ENCODE data around the gene ROR2. TPM values are rescaled to one million over a fixed set of nuclear protein-coding genes. Genes with fewer than 3 reads are reported as not detected.

The ROR2 gene
- total and polyA plus RNA-seq, 2 of the 8 experiments (the other 6 are each of a cell fraction or from before 2014, with no cell fraction given) = 2.7 to 4.3 TPM

DNA sequence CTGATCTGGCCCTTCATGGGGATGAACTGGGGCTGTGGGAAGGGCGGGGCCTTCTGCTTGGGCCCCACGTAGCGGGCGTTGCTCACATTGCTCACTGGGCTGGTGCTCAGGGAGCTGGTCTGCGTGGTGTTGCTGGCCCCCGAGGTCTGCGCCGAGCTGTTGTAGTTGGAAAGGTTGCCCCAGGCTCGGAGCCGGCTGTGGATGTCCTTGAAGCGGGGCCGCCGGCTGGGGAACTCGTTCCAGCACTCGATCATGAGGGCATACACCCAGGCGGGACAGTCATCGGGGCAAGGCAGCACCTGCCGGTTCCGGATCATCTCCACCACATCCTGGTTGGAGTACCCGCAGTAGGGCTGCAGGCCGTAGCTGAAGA lies 226.0 kb downstream of the ROR2 start:
- no peak for DNase-seq (ENCODE audit: low read depth in 1 of 2, low spot score in 2 of 2)
- Histone ChIP-seq H4K8ac (ENCODE audit: extremely low read depth, insufficient read depth, low read length) (no peak overlapping the region), H2BK20ac (ENCODE audit: low read length) (no peak overlapping the region), H3K4me1 (replicated peaks in 1 of 4; ENCODE audit: control insufficient read depth in 3 of 4, insufficient read depth in 4 of 4, low read length in 3 of 4) (peaks cover 0 to 4% (median 0%) of the 10 kb centered on the region in 4 experiments; a peak in 1 of 7 replicates), H3K18ac (ENCODE audit: extremely low read depth, low read length) (no peak overlapping the region), H2BK15ac (ENCODE audit: low read length) (no peak overlapping the region), H2AK5ac (ENCODE audit: low read depth, low read length) (no peak overlapping the region), H4K91ac (replicated peaks; ENCODE audit: insufficient read length, low read length) (no peak overlapping the region), H3K27me3 (replicated peaks in 1 of 4; ENCODE audit: control insufficient read depth in 3 of 4, extremely low read depth in 1 of 4, insufficient read depth in 3 of 4, low read length in 3 of 4) (no peaks in the 10 kb centered on the region), H3K23me2 (ENCODE audit: low read depth, low read length) (no peaks in the 10 kb centered on the region), H3K79me2 (ENCODE audit: control insufficient read depth in 1 of 2, insufficient read depth in 2 of 2, low read length in 2 of 2) (no peaks in the 10 kb centered on the region), H3K9ac (replicated peaks in 1 of 4; ENCODE audit: extremely low read depth in 1 of 4, low read depth in 3 of 4, low read length in 3 of 4) (no peak overlapping the region), H3K36me3 (ENCODE audit: control insufficient read depth in 2 of 4, insufficient read depth in 4 of 4, low read length in 3 of 4) (no peaks in the 10 kb centered on the region; a peak in 1 of 8 replicates), H2AFZ (ENCODE audit: low read length) (no peak overlapping the region), H4K5ac (ENCODE audit: insufficient read length, low read depth, low read length) (no peak overlapping the region), H2BK12ac (ENCODE audit: low read depth, low read length) (no peak overlapping the region), H3K56ac (replicated peaks; ENCODE audit: insufficient read length, low read depth, low read length) (no peak overlapping the region), H3K4ac (replicated peaks; ENCODE audit: insufficient read length, low read depth, low read length) (no peak overlapping the region), H3K14ac (ENCODE audit: insufficient read length) (no peak overlapping the region), H4K20me1 (replicated peaks in 1 of 2; ENCODE audit: control insufficient read depth in 1 of 2, insufficient read depth in 2 of 2, low read length in 2 of 2) (no peaks in the 10 kb centered on the region), H3K27ac (ENCODE audit: low read depth, low read length) (no peak overlapping the region), H2BK120ac (replicated peaks; ENCODE audit: low read depth, low read length) (no peak overlapping the region), H3K9me3 (ENCODE audit: insufficient read depth in 2 of 2, low read depth in 1 of 2, low read length in 1 of 2) (no peaks in the 10 kb centered on the region; a peak in 1 of 4 replicates), H3K4me3 (ENCODE audit: extremely low read depth in 1 of 4, insufficient read depth in 2 of 4, low read depth in 3 of 4, low read length in 4 of 4) (no peak overlapping the region), H3K79me1 (ENCODE audit: low read depth, low read length) (no peaks in the 10 kb centered on the region), H3K23ac (ENCODE audit: insufficient read length) (no peak overlapping the region), H3K4me2 (ENCODE audit: insufficient read depth in 1 of 2, low read depth in 2 of 2, low read length in 2 of 2) (no peak overlapping the region), H2BK5ac (ENCODE audit: low read depth, low read length) (no peak overlapping the region)
- CTCF ChIA-PET (ENCODE audit: partially characterized antibody) = interaction anchor here (0.9 to 3.7 kb wide), 8 partner anchors 11 to 809 kb away, joined by 3 to 18 read pairs (median 6); no protein-coding TSS in a partner anchor
- WGBS, 2 experiments (ENCODE audit: extremely low coverage in 1 of 2, insufficient coverage in 1 of 2, insufficient read length in 1 of 2, insufficient replicate concordance in 2 of 2, low coverage in 1 of 2, low lambda C conversion rate in 2 of 2, missing lambda C conversion rate in 1 of 2) = 95% methylated on average over 18 of the region's 21 CpGs; no CpG with 5 or more reads in 1 of the 2 experiments
- POLR2A ChIA-PET (ENCODE audit: partially characterized antibody) = no interaction called here
- no peak for FAIRE-seq
- TF ChIP-seq ASH2L (IDR thresholded peaks at IDR 0.05; ENCODE audit: low read length) (no peak), KDM1A (IDR thresholded peaks at IDR 0.05; ENCODE audit: borderline replicate concordance, low read length) (no peak), POLR2AphosphoS5 (IDR thresholded peaks at IDR 0.05; ENCODE audit: low read depth, low read length) (no peak), BACH1 (IDR thresholded peaks at IDR 0.05; ENCODE audit: low read length) (no peak), CHD2 (IDR thresholded peaks at IDR 0.05; ENCODE audit: low read length) (no peak), TAF7 (optimal IDR thresholded peaks at IDR 0.05; ENCODE audit: borderline replicate concordance, low read depth, low read length) (no peak), PHF8 (conservative IDR thresholded peaks at IDR 0.05; ENCODE audit: low read depth, low read length) (no peak), RFX5 (IDR thresholded peaks at IDR 0.05; ENCODE audit: borderline replicate concordance, low read depth, low read length) (no peak), SP4 (IDR thresholded peaks at IDR 0.05; ENCODE audit: low read length) (no peak)

Measured in H1 (cell line).